Astrocyte of the spinal cord (primary cell): ENCODE data around the gene PCDH15.
A peak's percentile ranks its signal among the peaks of the same experiment; 100 is the strongest.

ENCODE experiments used
- DNase-seq: peaks from one replicate; pipeline ENCODE4 v3.0.0; 2011; ENCODE audit warnings: low read depth, low spot score
- H3K4me3 ChIP-seq: 2 replicates; pipeline ENCODE4 v1.5.1; 2011; ENCODE audit warnings: low read depth, mild to moderate bottlenecking, low read length, moderate library complexity
- CTCF ChIP-seq: IDR thresholded peaks from 2 replicates; pipeline ENCODE4 v1.5.1; 2012; ENCODE audit warnings: low read depth, mild to moderate bottlenecking, low read length, inconsistent platforms
- in situ Hi-C: cut with HindIII; loops from 2 replicates; pipeline ENCODE4 v1.10.0; 2017; ENCODE audit warnings: low sequenced_read_pairs

Gene PCDH15

DNA sequence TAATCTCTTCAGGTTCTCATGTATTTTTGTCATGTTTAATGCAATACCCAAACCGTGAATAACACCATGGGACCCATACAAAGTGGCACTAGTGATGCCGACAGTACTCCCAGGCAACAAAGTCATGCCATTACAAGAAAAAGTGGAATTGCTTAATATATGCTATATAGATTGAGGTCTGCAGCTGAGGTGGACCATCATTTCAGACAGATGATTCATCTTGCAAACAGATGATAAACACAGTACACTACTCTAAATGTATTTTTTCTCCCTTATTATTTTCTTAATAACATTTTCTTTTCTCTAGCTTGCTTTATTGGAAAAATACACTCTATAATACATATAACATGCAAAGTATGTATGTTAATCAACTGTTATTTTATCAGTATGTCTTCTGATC, 14.6 kb upstream of the PCDH15 start:
- in situ Hi-C loops = no loop called here
- TF ChIP-seq CTCF = no peak
- no peak overlapping the region for H3K4me3 ChIP-seq
- no peak for DNase-seq

GRCh38 chr10:54808186-54808935, 7.3 kb upstream of the PCDH15 start:
- no peak for TF ChIP-seq CTCF
- no peak for DNase-seq
- H3K4me3 ChIP-seq = no peak overlapping the region
- in situ Hi-C loops = no loop called here

GRCh38 chr10:54799506-54799905, 1.5 kb downstream of the PCDH15 start:
- TF ChIP-seq CTCF = no peak
- no peak overlapping the region for H3K4me3 ChIP-seq
- in situ Hi-C loops = no loop called here
- DNase-seq = no peak

GRCh38 chr10:54797636-54798321, 3.3 kb downstream of the PCDH15 start:
- in situ Hi-C loops = no loop called here
- TF ChIP-seq CTCF = no peak
- no peak overlapping the region for H3K4me3 ChIP-seq
- peak; percentile 38 for DNase-seq

- DNase-seq = no peak
- in situ Hi-C loops = no loop called here
- no peak overlapping the region for H3K4me3 ChIP-seq
- TF ChIP-seq CTCF = no peak
Measured at GRCh38 chr10:54796881-54797280, 4.2 kb downstream of the PCDH15 start.

DNA sequence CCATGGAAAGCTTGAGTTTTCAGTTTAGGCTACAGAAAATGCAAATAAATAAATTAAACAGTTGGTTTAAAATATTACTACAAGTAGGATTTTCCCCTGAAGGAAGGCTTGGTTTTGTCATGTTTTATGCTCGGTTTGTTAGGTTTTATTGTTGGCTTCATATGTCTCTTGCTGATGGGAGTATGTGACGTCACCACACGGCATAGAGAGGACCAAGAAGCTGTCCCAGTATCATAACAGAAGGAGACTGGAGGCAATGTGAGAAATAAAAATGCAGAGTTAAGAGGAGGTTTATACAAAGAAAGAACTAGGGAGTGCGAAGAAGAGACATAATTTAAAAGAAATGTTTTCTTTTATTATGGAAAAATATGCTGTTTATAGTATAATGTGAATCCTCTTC, 24.4 kb downstream of the PCDH15 start:
- DNase-seq = no peak
- in situ Hi-C loops = no loop called here
- no peak overlapping the region for H3K4me3 ChIP-seq
- no peak for TF ChIP-seq CTCF
